Umbilical cord (tissue), 1 donor: ENCODE measurements around the gene GABRR1. TPM values are rescaled to one million over a fixed set of nuclear protein-coding genes. Genes with fewer than 3 reads are reported as not detected.

Experiments used
- total RNA-seq: library from RNA; depleted of rRNA; stranded (reverse); fragments of >200 nt; gene quantifications from one replicate; pipeline ENCODE4 v1.2.3, GENCODE V29; 2014; ENCODE audit warnings: low replicate concordance; ENCODE audit not compliant: insufficient read depth

Gene GABRR1
- total RNA-seq, 1 donor from 2014 or later, result 0.24 TPM

Other genes starting within 250 kb of the GABRR1 start
- 179 TPM for gene PNRC1, start 136.6 kb downstream of the GABRR1 start, total RNA-seq
- gene SRSF12, start 99.3 kb downstream of the GABRR1 start, total RNA-seq, result 4.3 TPM
- gene PM20D2, start 71.3 kb downstream of the GABRR1 start, total RNA-seq, result 23.8 TPM
- gene GABRR2, start 97.9 kb upstream of the GABRR1 start, total RNA-seq, result not detected
- 42.6 TPM for gene UBE2J1, start 135.4 kb upstream of the GABRR1 start, total RNA-seq
- 9.6 TPM for gene RRAGD, start 194.9 kb upstream of the GABRR1 start, total RNA-seq
- 52.7 TPM for gene ANKRD6, start 215.8 kb upstream of the GABRR1 start, total RNA-seq